Trophoblast cell (in vitro differentiated cells and primary cell): ENCODE results near the gene DRD2.

ENCODE experiments used
- DNase-seq, 2 donors: peaks; one replicate each; pipeline ENCODE4 v3.0.0-alpha.2; 2016
- H2AFZ ChIP-seq: 2 replicates; pipeline ENCODE4 v1.6.1; 2013; ENCODE audit warnings: low read length, moderate library complexity, mild to moderate bottlenecking; ENCODE audit not compliant: insufficient read depth, poor library complexity
- H2AK5ac ChIP-seq: 2 replicates; pipeline ENCODE4 v1.6.1; 2013; ENCODE audit warnings: mild to moderate bottlenecking, low read length
- H2BK120ac ChIP-seq: 2 replicates; pipeline ENCODE4 v1.6.1; 2013; ENCODE audit warnings: low read length, mild to moderate bottlenecking, moderate library complexity; ENCODE audit not compliant: insufficient read depth, poor library complexity
- H2BK12ac ChIP-seq: 2 replicates; pipeline ENCODE4 v1.6.1; 2013; ENCODE audit warnings: mild to moderate bottlenecking, low read length, moderate library complexity
- H2BK5ac ChIP-seq: 2 replicates; pipeline ENCODE4 v1.6.1; 2013; ENCODE audit warnings: low read length, low read depth, moderate library complexity, mild to moderate bottlenecking; ENCODE audit not compliant: poor library complexity
- H3K14ac ChIP-seq: 2 replicates; pipeline ENCODE4 v1.6.1; 2013; ENCODE audit warnings: mild to moderate bottlenecking, low read length
- H3K18ac ChIP-seq: 2 replicates; pipeline ENCODE4 v1.6.1; 2013; ENCODE audit warnings: mild to moderate bottlenecking, low read length
- H3K23ac ChIP-seq: 2 replicates; pipeline ENCODE4 v1.6.1; 2013; ENCODE audit warnings: low read length
- H3K27ac ChIP-seq: 2 replicates; pipeline ENCODE4 v1.5.1; 2013; ENCODE audit warnings: low read depth, mild to moderate bottlenecking, inconsistent platforms, low read length, moderate library complexity
- H3K27me3 ChIP-seq: 2 replicates; pipeline ENCODE4 v1.6.1; 2013; ENCODE audit warnings: inconsistent platforms, mild to moderate bottlenecking, low read length, moderate library complexity; ENCODE audit not compliant: insufficient read depth
- H3K36me3 ChIP-seq, 2 experiments: 1 replicate in 1 of 2; 2 replicates in 1 of 2; pipeline ENCODE4 v1.6.1; 2013; ENCODE audit warnings: low read length in 2 of 2, mild to moderate bottlenecking in 2 of 2, moderate library complexity in 1 of 2; ENCODE audit not compliant: insufficient read depth in 2 of 2, control insufficient read depth in 1 of 2
- H3K4ac ChIP-seq: 2 replicates; pipeline ENCODE4 v1.6.1; 2013; ENCODE audit warnings: low read depth, mild to moderate bottlenecking, low read length, moderate library complexity
- H3K4me1 ChIP-seq, 2 experiments: 1 replicate in 1 of 2; 2 replicates in 1 of 2; pipeline ENCODE4 v1.6.1; 2013; ENCODE audit warnings: low read length in 2 of 2, mild to moderate bottlenecking in 2 of 2, moderate library complexity in 1 of 2; ENCODE audit not compliant: insufficient read depth in 2 of 2, control insufficient read depth in 1 of 2
- H3K4me2 ChIP-seq: 2 replicates; pipeline ENCODE4 v1.6.1; 2013; ENCODE audit warnings: inconsistent platforms, mild to moderate bottlenecking, low read length, moderate library complexity
- H3K4me3 ChIP-seq: 2 replicates; pipeline ENCODE4 v1.5.1; 2013; ENCODE audit warnings: mild to moderate bottlenecking, low read depth, low read length, inconsistent platforms
- H3K79me1 ChIP-seq: one replicate; pipeline ENCODE4 v1.6.1; 2013; ENCODE audit warnings: low read length
- H3K79me2 ChIP-seq: 2 replicates; pipeline ENCODE4 v1.6.1; 2013; ENCODE audit warnings: low read length, mild to moderate bottlenecking; ENCODE audit not compliant: control insufficient read depth, insufficient read depth, poor library complexity
- H3K9ac ChIP-seq: 2 replicates; pipeline ENCODE4 v1.6.1; 2013; ENCODE audit warnings: mild to moderate bottlenecking, low read length
- H3K9me3 ChIP-seq: 2 replicates; pipeline ENCODE4 v1.6.1; 2013; ENCODE audit warnings: low read depth, mild to moderate bottlenecking, control low read depth, inconsistent platforms, low read length; ENCODE audit not compliant: insufficient read depth
- H4K12ac ChIP-seq: 2 replicates; pipeline ENCODE4 v1.6.1; 2013; ENCODE audit warnings: low read depth, mild to moderate bottlenecking, low read length, moderate library complexity
- H4K8ac ChIP-seq: 2 replicates; pipeline ENCODE4 v1.6.1; 2013; ENCODE audit warnings: low read depth, mild to moderate bottlenecking, low read length, moderate library complexity
- H4K91ac ChIP-seq: one replicate; pipeline ENCODE4 v1.6.1; 2013; ENCODE audit warnings: low read depth, mild to moderate bottlenecking, low read length, moderate library complexity
- WGBS: extraction: QIAGEN DNeasy Blood & Tissue Kit; methylation state at CpG from one replicate; pipeline ENCODE4 v1.1.7; 2013; ENCODE audit warnings: missing lambda C conversion rate; ENCODE audit not compliant: insufficient read length, insufficient coverage; ENCODE audit errors: extremely low coverage; 5-methylcytosine and 5-hydroxymethylcytosine counted together

Gene DRD2

GRCh38 chr11:113470233-113470632 lies 5.0 kb downstream of the DRD2 start:
- Histone ChIP-seq H4K91ac (peak overlapping the region; percentile 52), H3K4me3 (no peak overlapping the region), H3K27me3 (peaks cover 12% of the 10 kb centered on the region), H2AK5ac (no peak overlapping the region), H3K23ac (no peak overlapping the region), H3K4ac (no peak overlapping the region), H3K27ac (peak overlapping the region; percentile 74), H3K4me1 (peaks cover 6 to 10% of the 10 kb centered on the region in 2 experiments), H2BK5ac (no peak overlapping the region), H4K8ac (no peak overlapping the region), H3K9me3 (no peaks in the 10 kb centered on the region), H3K79me1 (peaks cover 6% of the 10 kb centered on the region), H2BK12ac (no peak overlapping the region), H3K4me2 (no peak overlapping the region), H2BK120ac (no peak overlapping the region), H3K18ac (no peak overlapping the region), H2AFZ (no peak overlapping the region), H3K79me2 (no peaks in the 10 kb centered on the region), H3K9ac (no peak overlapping the region), H3K36me3 (no peaks in the 10 kb centered on the region), H4K12ac (no peak overlapping the region), H3K14ac (no peak overlapping the region)
- WGBS = no CpG with 5 or more reads among the region's 5 CpGs
- no peak for DNase-seq

- Histone ChIP-seq H3K36me3 (no peaks in the 10 kb centered on the region), H3K18ac (peak overlapping the region; percentile 41), H2AFZ (no peak overlapping the region), H3K27me3 (peaks cover under 1% of the 10 kb centered on the region), H3K14ac (no peak overlapping the region), H3K4me3 (no peak overlapping the region), H4K12ac (no peak overlapping the region), H3K4me2 (no peak overlapping the region), H2BK5ac (peak overlapping the region; percentile 63), H3K27ac (peak overlapping the region; percentile 86), H3K23ac (no peak overlapping the region), H3K4ac (no peak overlapping the region), H4K91ac (peak overlapping the region; percentile 55), H3K79me2 (no peaks in the 10 kb centered on the region), H2BK120ac (no peak overlapping the region), H2AK5ac (no peak overlapping the region), H3K9ac (no peak overlapping the region), H3K79me1 (peaks cover 6% of the 10 kb centered on the region), H4K8ac (no peak overlapping the region), H3K4me1 (peaks cover 6 to 10% of the 10 kb centered on the region in 2 experiments), H3K9me3 (peaks cover 2% of the 10 kb centered on the region), H2BK12ac (peak overlapping the region; percentile 50)
- WGBS = no CpG with 5 or more reads among the region's 8 CpGs
- DNase-seq = no peak
These were observed 6.4 kb downstream of the DRD2 start for GRCh38 chr11:113468726-113469345.

- Histone ChIP-seq H3K36me3 (no peaks in the 10 kb centered on the region), H3K4me2 (no peak overlapping the region), H3K79me1 (peaks cover 6% of the 10 kb centered on the region), H2BK5ac (no peak overlapping the region), H3K27ac (no peak overlapping the region), H4K91ac (no peak overlapping the region), H4K12ac (no peak overlapping the region), H3K27me3 (no peaks in the 10 kb centered on the region), H3K9me3 (peaks cover 2% of the 10 kb centered on the region), H2BK12ac (no peak overlapping the region), H3K4ac (no peak overlapping the region), H3K18ac (no peak overlapping the region), H3K23ac (no peak overlapping the region), H3K9ac (no peak overlapping the region), H2AK5ac (no peak overlapping the region), H3K4me1 (peaks cover 10% of the 10 kb centered on the region in 2 experiments), H2AFZ (no peak overlapping the region), H2BK120ac (no peak overlapping the region), H3K14ac (no peak overlapping the region), H3K79me2 (no peaks in the 10 kb centered on the region), H3K4me3 (no peak overlapping the region), H4K8ac (no peak overlapping the region)
- no peak for DNase-seq
- no CpG with 5 or more reads among the region's 2 CpGs for WGBS
These were observed 7.7 kb downstream of the DRD2 start for GRCh38 chr11:113467545-113467944.

- no peak overlapping the region for H3K14ac ChIP-seq
- H3K79me1 ChIP-seq = peaks cover 6% of the 10 kb centered on the region
- H3K79me2 ChIP-seq = no peaks in the 10 kb centered on the region
- H4K91ac ChIP-seq = no peak overlapping the region
- no peak overlapping the region for H3K9ac ChIP-seq
- no peak overlapping the region for H2BK120ac ChIP-seq
- H3K36me3 ChIP-seq = no peaks in the 10 kb centered on the region
- no peak overlapping the region for H3K4ac ChIP-seq
- H3K9me3 ChIP-seq = peaks cover 2% of the 10 kb centered on the region
- no peak overlapping the region for H4K12ac ChIP-seq
- no peak overlapping the region for H3K27ac ChIP-seq
- peaks cover 10% of the 10 kb centered on the region in 2 experiments for H3K4me1 ChIP-seq
- H3K18ac ChIP-seq = no peak overlapping the region
- DNase-seq = no peak
- no peak overlapping the region for H3K4me3 ChIP-seq
- no peak overlapping the region for H3K4me2 ChIP-seq
- no peak overlapping the region for H2BK5ac ChIP-seq
- H2AK5ac ChIP-seq = no peak overlapping the region
- no peak overlapping the region for H2BK12ac ChIP-seq
- no peaks in the 10 kb centered on the region for H3K27me3 ChIP-seq
- no peak overlapping the region for H4K8ac ChIP-seq
- no peak overlapping the region for H2AFZ ChIP-seq
- no CpG with 5 or more reads among the region's 3 CpGs for WGBS
- H3K23ac ChIP-seq = no peak overlapping the region
These were observed 9.4 kb downstream of the DRD2 start for GRCh38 chr11:113465786-113466185.
